Endodermal cell (in vitro differentiated cells): Measurements from ENCODE around the gene IGFBP5. TPM values are rescaled to one million over a fixed set of nuclear protein-coding genes. Genes with fewer than 3 reads are reported as not detected.

ENCODE experiments used
- DNase-seq: peaks from one replicate; pipeline ENCODE4 v3.0.0-alpha.2; 2017
- H3K27ac ChIP-seq: 2 replicates; pipeline ENCODE4 v1.5.1; 2013; ENCODE audit warnings: mild to moderate bottlenecking, low read depth, low read length, moderate library complexity
- H3K27me3 ChIP-seq: 2 replicates; pipeline ENCODE4 v1.6.1; 2013; ENCODE audit warnings: mild to moderate bottlenecking, low read length, moderate library complexity; ENCODE audit not compliant: insufficient read depth, control insufficient read depth, poor library complexity, severe bottlenecking
- H3K36me3 ChIP-seq: 2 replicates; pipeline ENCODE4 v1.7.0; 2013; ENCODE audit warnings: mild to moderate bottlenecking, low read length, moderate library complexity; ENCODE audit not compliant: control insufficient read depth, insufficient read depth
- H3K4me1 ChIP-seq: one replicate; pipeline ENCODE4 v1.7.0; 2013; ENCODE audit warnings: low read length; ENCODE audit not compliant: control insufficient read depth, insufficient read depth
- H3K4me3 ChIP-seq: 2 replicates; pipeline ENCODE4 v1.5.1; 2013; ENCODE audit warnings: mild to moderate bottlenecking, low read length, moderate library complexity
- H3K9ac ChIP-seq: 2 replicates; pipeline ENCODE4 v1.6.1; 2013; ENCODE audit warnings: mild to moderate bottlenecking, low read length, moderate library complexity; ENCODE audit not compliant: poor library complexity, severe bottlenecking; ENCODE audit errors: extremely low read depth
- H3K9me3 ChIP-seq: 2 replicates; pipeline ENCODE4 v1.6.1; 2013; ENCODE audit warnings: mild to moderate bottlenecking, low read length, moderate library complexity; ENCODE audit not compliant: control insufficient read depth
- H3K27ac Mint-ChIP-seq: 2 replicates; pipeline ENCODE4 v1.8.0; 2020; ENCODE audit warnings: mixed read lengths
- H3K27me3 Mint-ChIP-seq: 2 replicates; pipeline ENCODE4 v1.8.0; 2021; ENCODE audit warnings: mild to moderate bottlenecking, mixed read lengths; ENCODE audit not compliant: insufficient read depth
- H3K36me3 Mint-ChIP-seq: 2 replicates; pipeline ENCODE4 v1.8.0; 2020; ENCODE audit warnings: low read depth, mixed read lengths
- H3K4me1 Mint-ChIP-seq: 2 replicates; pipeline ENCODE4 v1.8.0; 2020; ENCODE audit warnings: mixed read lengths
- H3K4me3 Mint-ChIP-seq: 2 replicates; pipeline ENCODE4 v1.8.0; 2020; ENCODE audit warnings: mild to moderate bottlenecking, moderate library complexity, mixed read lengths
- H3K9me3 Mint-ChIP-seq: 2 replicates; pipeline ENCODE4 v1.8.0; 2020; ENCODE audit warnings: mild to moderate bottlenecking, mixed read lengths
- WGBS, 2 experiments: methylation state at CpG; one replicate each; pipeline versions ENCODE4 v1.1.5 to v1.1.7; 2013; ENCODE audit warnings: missing lambda C conversion rate in 2 of 2, mixed read lengths in 1 of 2; ENCODE audit not compliant: insufficient coverage in 1 of 2, insufficient read length in 1 of 2; 5-methylcytosine and 5-hydroxymethylcytosine counted together
- total RNA-seq, 2 donors: library from RNA; stranded (reverse); fragmentation: NEBNext Ultra II Directional in 1 of 2; extraction: Animal tissue kit (Norgen Biotek cat#: 25700) in 1 of 2; gene quantifications; 2 replicates in 1 of 2; 3 replicates in 1 of 2; pipeline ENCODE4 v1.2.1, GENCODE V29; 2021
- TF ChIP-seq, protein P1 (sequence below): fragments of 200-600 bp; sonication (generic); conservative IDR thresholded peaks from 2 replicates; pipeline ENCODE4 v1.5.0; 2021; ENCODE audit warnings: antibody characterized with exemption, mild to moderate bottlenecking

Gene IGFBP5
- total RNA-seq, 2 donors from 2014 or later, result 3.6 to 8.9 TPM

DNA sequence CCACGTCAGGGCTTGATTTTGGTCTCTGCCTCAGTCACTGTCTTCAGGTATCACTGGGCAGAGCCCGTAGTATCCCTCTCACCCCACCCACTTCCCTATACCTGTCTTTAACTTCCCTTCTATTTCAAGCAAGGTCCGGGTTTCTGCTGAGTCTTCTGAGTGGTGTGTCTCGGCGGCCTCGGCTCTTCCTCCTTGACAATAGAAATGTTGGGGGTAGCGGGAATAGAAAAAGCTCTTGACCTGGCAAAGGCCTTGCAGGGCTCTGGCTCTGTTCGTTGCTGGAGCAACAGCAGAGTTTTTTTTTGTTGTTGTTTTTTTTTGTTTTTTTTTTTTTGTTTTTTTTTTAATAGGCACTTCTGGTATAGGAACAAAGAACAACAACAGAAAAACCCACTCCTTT, 16.0 kb upstream of the IGFBP5 start:
- H3K9me3 Mint-ChIP-seq, result peaks cover 5% of the 10 kb centered on the region
- WGBS, 2 experiments, result 84 to 93% methylated on average over 7 to 8 of the region's 8 CpGs
- H3K9me3 ChIP-seq, result no peaks in the 10 kb centered on the region
- H3K27me3 ChIP-seq, result no peaks in the 10 kb centered on the region
- no peak overlapping the region for H3K9ac ChIP-seq
- TF ChIP-seq, protein P1, sequence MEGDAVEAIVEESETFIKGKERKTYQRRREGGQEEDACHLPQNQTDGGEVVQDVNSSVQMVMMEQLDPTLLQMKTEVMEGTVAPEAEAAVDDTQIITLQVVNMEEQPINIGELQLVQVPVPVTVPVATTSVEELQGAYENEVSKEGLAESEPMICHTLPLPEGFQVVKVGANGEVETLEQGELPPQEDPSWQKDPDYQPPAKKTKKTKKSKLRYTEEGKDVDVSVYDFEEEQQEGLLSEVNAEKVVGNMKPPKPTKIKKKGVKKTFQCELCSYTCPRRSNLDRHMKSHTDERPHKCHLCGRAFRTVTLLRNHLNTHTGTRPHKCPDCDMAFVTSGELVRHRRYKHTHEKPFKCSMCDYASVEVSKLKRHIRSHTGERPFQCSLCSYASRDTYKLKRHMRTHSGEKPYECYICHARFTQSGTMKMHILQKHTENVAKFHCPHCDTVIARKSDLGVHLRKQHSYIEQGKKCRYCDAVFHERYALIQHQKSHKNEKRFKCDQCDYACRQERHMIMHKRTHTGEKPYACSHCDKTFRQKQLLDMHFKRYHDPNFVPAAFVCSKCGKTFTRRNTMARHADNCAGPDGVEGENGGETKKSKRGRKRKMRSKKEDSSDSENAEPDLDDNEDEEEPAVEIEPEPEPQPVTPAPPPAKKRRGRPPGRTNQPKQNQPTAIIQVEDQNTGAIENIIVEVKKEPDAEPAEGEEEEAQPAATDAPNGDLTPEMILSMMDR, result no peak
- no peak overlapping the region for H3K27ac Mint-ChIP-seq
- H3K4me1 ChIP-seq, result no peaks in the 10 kb centered on the region
- no peaks in the 10 kb centered on the region for H3K36me3 ChIP-seq
- H3K36me3 Mint-ChIP-seq, result no peaks in the 10 kb centered on the region
- H3K27me3 Mint-ChIP-seq, result peaks cover 2% of the 10 kb centered on the region
- no peak overlapping the region for H3K27ac ChIP-seq
- no peak overlapping the region for H3K4me3 Mint-ChIP-seq
- no peaks in the 10 kb centered on the region for H3K4me1 Mint-ChIP-seq
- no peak for DNase-seq
- no peak overlapping the region for H3K4me3 ChIP-seq

DNA sequence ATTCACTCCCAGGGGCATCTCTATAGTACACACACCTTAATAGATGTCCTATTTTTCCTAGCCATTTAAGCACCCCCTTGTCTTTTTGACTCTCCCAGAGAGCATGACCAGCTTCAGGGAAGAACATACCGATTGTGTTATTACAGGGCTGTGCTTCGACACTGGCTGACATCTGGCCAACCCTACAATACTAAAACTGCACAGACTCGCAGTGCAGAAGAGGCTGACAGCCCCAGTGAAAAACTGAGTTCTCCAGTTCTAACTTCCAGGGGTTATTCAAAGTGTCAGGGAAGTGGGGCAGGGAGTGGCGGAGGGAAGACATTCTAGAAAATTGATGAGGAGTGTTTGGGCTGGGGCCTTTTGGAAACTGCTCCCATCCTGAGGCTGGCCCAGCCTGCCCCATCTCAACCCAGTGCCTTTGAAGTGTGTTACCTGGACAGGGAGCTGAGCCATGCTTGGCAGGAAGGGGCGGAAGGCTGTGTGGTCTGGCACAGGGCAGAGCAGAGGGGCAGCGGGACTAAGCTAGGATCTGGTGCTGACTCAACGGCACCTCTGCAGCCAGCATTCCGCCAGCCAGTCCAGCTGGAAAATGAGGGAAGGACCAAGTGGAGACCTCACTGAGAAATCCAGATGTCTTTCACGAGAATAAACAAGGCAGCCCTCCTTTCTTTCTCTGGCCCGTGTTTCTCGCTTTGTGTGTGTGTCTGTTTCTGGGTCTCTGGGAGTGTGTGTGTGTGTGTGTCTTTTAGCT, 15.4 kb upstream of the IGFBP5 start:
- H3K27ac Mint-ChIP-seq, result no peak overlapping the region
- WGBS, 2 experiments, result 89 to 92% methylated on average over 6 to 10 of the region's 11 CpGs

DNA sequence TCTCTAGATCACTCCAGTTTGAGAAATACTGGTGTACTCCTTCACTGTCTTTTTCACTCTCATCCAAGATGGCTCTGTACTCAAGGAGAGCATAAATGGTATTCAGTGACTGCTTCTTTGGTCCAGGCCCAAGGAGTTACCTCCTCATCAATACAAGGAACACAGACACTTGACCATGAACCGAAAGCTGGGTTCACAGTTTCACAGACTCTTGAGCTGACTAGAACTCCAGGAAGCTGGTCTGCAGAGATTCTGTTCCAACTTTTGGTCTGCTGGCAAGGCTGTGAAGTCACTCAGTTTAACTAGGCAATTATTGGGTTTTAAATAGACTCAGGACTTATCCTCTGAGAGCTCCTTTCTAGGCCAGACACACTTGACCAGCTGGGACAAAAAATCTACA, 7.4 kb upstream of the IGFBP5 start:
- H3K27me3 Mint-ChIP-seq, result no peaks in the 10 kb centered on the region
- H3K9me3 ChIP-seq, result no peaks in the 10 kb centered on the region
- no peaks in the 10 kb centered on the region for H3K4me1 ChIP-seq
- H3K27ac ChIP-seq, result no peak overlapping the region
- no peak overlapping the region for H3K27ac Mint-ChIP-seq
- WGBS, 2 experiments, result 98% methylated on average over 1 of the region's 1 CpG; no CpG with 5 or more reads in 1 of the 2 experiments
- no peaks in the 10 kb centered on the region for H3K9me3 Mint-ChIP-seq
- no peak overlapping the region for H3K9ac ChIP-seq
- H3K4me1 Mint-ChIP-seq, result no peaks in the 10 kb centered on the region
- no peak for DNase-seq
- H3K36me3 Mint-ChIP-seq, result no peaks in the 10 kb centered on the region
- H3K4me3 ChIP-seq, result no peak overlapping the region
- H3K4me3 Mint-ChIP-seq, result no peak overlapping the region
- peaks cover 8% of the 10 kb centered on the region for H3K27me3 ChIP-seq
- TF ChIP-seq, protein P1, result no peak
- no peaks in the 10 kb centered on the region for H3K36me3 ChIP-seq

More for the DNA sequence above, 15.4 kb upstream of the IGFBP5 start:
- no peaks in the 10 kb centered on the region for H3K4me1 Mint-ChIP-seq
- peaks cover 2% of the 10 kb centered on the region for H3K27me3 Mint-ChIP-seq
- no peaks in the 10 kb centered on the region for H3K36me3 Mint-ChIP-seq
- H3K4me1 ChIP-seq, result no peaks in the 10 kb centered on the region
- H3K27me3 ChIP-seq, result no peaks in the 10 kb centered on the region
- H3K9me3 Mint-ChIP-seq, result peaks cover 5% of the 10 kb centered on the region
- no peaks in the 10 kb centered on the region for H3K36me3 ChIP-seq
- no peak overlapping the region for H3K27ac ChIP-seq
- no peak overlapping the region for H3K9ac ChIP-seq
- H3K9me3 ChIP-seq, result no peaks in the 10 kb centered on the region
- TF ChIP-seq, protein P1, result no peak
- no peak overlapping the region for H3K4me3 Mint-ChIP-seq
- no peak overlapping the region for H3K4me3 ChIP-seq
- no peak for DNase-seq
